IPS-15b (cell line): Measurements from ENCODE around the gene PRTN3.
"Not testable (repeated sequence)": the region's sequence is repeated elsewhere in the genome, so short reads cannot be mapped to it uniquely, and the experiment has no call there.

Experiments
- H3K27me3 ChIP-seq: one replicate; pipeline ENCODE4 v1.6.1; 2013; ENCODE audit warnings: low read length; ENCODE audit not compliant: control insufficient read depth, insufficient read depth
- H3K36me3 ChIP-seq: one replicate; pipeline ENCODE4 v1.6.1; 2013; ENCODE audit warnings: low read length; ENCODE audit not compliant: control insufficient read depth, insufficient read depth
- H3K4me1 ChIP-seq: one replicate; pipeline ENCODE4 v1.6.1; 2013; ENCODE audit warnings: mild to moderate bottlenecking, low read length; ENCODE audit not compliant: control insufficient read depth, insufficient read depth
- H3K4me3 ChIP-seq: one replicate; pipeline ENCODE4 v1.5.1; 2013; ENCODE audit warnings: low read depth, low read length
- H3K9ac ChIP-seq: one replicate; pipeline ENCODE4 v1.6.1; 2013; ENCODE audit warnings: low read depth, mild to moderate bottlenecking, low read length
- H3K9me3 ChIP-seq: one replicate; pipeline ENCODE4 v1.6.1; 2013; ENCODE audit warnings: mild to moderate bottlenecking, low read length; ENCODE audit not compliant: control insufficient read depth, insufficient read depth

Gene PRTN3

DNA sequence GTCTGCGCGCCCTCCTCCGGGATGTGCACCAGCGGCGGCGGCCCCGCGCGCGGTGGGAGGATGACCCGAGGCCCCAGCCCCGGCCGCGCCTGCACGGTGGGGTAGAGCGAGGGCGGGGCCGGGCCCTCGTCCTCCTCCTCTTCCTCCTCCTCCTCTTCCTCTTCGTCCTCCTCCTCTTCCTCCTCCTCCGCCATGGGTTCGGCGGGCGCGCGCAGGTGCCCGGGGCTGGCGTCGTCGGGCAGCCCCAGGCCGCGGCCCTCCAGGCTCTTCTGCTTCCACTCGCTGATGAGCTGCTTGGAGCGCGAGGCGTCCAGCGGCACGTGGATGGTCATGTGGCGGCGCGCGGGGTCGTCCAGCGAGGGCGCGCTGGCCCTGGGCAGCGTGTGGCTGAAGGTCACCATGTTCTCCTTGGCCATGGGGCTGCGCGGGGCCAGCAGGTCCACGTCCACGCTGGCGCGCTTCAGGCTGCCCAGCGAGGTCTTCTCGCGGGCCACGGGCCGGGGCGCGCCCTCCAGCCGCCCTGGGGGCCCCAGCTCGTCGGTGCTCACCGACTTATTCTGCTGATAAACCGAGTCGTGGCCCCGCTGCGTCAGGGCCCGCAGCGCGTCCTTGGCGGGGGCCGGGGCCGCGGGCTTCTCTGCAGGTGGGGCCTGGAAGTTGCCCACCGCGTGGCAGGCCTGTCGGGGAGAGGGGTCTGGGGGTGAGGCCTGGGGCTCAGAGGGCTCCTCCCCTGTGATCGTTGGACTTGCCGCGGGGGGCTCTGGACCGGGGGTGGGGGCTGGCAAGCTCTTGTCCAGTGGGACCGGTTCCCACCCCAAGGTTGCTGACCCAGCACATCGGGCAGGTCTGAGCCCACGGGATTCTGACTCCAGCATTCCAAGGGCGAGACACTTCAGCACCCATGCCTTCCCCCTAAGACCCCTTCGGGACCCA, 27.3 kb upstream of the PRTN3 start:
- H3K9me3 ChIP-seq, result no peaks in the 10 kb centered on the region
- no peak overlapping the region for H3K9ac ChIP-seq
- no peaks in the 10 kb centered on the region for H3K4me1 ChIP-seq
- H3K27me3 ChIP-seq, result no peaks in the 10 kb centered on the region
- H3K4me3 ChIP-seq, result no peak overlapping the region
- H3K36me3 ChIP-seq, result peaks cover 42% of the 10 kb centered on the region

DNA sequence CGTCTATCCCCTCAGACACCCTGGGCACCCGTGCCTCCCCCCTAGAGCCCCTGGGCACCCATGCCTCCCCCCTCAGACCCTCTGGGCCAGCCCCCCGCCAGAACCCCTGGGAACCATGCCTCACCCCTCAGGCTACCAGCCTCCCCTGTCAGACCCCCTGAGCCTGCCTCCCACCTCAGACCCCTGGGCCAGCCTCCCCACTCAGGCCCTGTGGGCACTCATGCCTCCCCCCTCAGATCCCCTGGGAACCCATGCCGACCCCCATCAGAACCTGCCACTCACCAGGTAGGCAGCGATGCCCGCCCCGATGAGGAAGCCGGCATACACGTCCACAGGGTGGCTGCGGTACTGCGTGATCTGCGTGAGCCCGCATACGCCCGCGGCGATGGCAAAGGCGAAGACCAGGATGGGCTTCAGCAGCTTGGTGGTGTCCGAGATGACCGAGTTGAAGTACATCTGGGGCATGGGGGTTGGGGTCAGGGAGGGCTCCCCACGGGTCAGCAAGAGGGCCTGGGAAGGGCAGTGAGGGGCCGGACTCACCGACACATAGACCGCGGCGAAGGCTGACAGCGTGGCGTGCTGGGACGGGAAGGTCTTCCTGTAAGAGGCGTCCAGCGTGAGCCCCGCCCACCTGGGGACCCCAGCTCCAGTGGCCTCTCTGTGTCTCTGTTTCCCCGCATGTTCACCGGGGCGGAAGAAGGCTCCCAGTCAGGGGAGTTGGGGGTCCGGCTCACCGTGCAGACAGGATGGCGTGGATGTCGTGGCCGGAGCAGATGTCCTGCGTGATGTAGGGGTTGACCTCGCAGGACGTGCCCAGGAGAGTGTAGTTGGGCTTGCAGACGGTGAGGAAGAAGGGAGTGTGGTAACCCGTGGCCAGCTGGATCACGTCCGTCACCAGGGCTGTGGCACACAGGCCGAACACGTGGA, 26.4 kb upstream of the PRTN3 start:
- H3K9ac ChIP-seq, result no peak overlapping the region
- H3K4me3 ChIP-seq, result no peak overlapping the region
- H3K27me3 ChIP-seq, result no peaks in the 10 kb centered on the region
- H3K4me1 ChIP-seq, result no peaks in the 10 kb centered on the region
- H3K36me3 ChIP-seq, result peaks cover 34% of the 10 kb centered on the region
- no peaks in the 10 kb centered on the region for H3K9me3 ChIP-seq

DNA sequence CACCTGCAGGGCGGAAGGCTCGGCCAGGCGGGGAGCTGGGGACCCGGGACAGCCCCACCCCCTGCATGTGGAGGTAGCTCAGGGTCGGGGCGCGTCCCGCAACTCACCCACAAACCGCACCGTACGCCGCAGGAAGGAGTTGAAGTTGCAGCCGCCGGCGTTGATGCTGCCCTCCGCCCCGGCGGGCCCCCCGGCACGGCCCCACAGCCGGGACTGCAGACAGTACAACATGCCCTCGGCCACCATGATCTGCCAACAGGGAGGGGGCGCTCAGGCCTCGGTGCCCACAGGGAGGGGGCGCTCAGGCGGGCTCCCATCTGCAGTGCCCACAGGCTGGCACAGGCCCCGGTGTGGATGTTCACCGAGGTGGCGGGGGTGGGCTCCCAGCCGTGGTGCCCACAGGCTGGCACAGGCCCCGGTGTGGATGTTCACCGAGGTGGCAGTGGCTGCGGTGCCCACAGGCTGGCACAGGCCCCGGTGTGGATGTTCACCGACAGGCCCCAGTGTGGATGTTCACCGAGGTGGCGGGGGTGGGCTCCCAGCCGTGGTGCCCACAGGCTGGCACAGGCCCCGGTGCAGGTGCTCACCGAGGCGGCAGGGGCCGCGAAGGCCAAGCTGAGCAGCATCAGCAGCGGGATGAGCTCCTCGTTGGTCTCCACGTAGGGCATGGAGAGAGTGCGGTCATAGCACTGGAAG, 25.6 kb upstream of the PRTN3 start:
- no peaks in the 10 kb centered on the region for H3K9me3 ChIP-seq
- no peaks in the 10 kb centered on the region for H3K4me1 ChIP-seq
- no peaks in the 10 kb centered on the region for H3K27me3 ChIP-seq
- no peak overlapping the region for H3K9ac ChIP-seq
- peaks cover 25% of the 10 kb centered on the region for H3K36me3 ChIP-seq
- no peak overlapping the region for H3K4me3 ChIP-seq

DNA sequence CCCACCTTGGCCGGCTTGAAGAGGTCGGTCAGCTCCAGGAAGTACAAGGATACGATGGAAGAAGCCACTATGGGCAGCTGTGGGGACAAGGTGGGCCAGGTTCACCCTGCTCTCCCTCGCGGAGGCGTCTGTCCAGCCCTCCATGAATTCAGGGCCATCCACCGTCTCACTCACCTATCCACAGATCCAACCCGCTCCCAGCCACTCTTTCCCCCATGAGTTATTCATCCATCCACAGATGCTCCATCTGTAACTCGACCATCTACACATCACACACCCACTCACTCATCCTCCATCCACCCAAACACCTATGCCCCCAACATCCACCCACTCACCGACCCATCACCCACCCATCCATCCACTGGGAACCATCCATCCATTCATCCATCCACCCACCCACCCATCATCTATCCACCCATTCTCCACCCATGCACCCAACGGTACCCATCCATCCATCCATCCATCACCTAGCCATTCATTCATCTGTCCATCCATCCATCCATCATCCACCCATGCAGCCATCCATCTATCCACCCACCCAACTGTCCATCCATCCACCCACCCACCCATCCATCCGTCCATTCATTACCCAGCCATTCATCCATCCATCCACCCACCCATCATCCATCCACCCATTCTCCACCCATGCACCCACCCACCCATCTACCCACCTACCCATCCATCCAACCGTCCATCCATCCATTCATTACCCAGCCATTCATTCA, 24.9 kb upstream of the PRTN3 start:
- peaks cover 18% of the 10 kb centered on the region for H3K36me3 ChIP-seq
- H3K9ac ChIP-seq, result no peak overlapping the region
- no peaks in the 10 kb centered on the region for H3K4me1 ChIP-seq
- no peaks in the 10 kb centered on the region for H3K27me3 ChIP-seq
- no peaks in the 10 kb centered on the region for H3K9me3 ChIP-seq
- H3K4me3 ChIP-seq, result no peak overlapping the region

DNA sequence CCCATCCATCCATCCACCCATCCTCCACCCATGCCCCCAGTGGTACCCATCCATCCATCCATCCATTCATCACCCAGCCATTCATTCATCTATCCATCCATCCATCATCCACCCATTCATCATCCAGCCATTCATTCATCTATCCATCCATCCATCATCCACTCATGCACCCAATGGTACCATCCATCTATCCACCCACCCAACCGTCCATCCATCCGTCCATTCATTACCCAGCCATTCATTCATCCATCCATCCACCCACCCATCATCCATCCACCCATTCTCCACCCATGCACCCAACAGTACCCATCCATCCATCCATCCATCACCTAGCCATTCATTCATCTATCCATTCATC, 24.3 kb upstream of the PRTN3 start:
- H3K36me3 ChIP-seq, result peaks cover 13% of the 10 kb centered on the region
- H3K9me3 ChIP-seq, result no peaks in the 10 kb centered on the region
- no peak overlapping the region for H3K4me3 ChIP-seq
- no peaks in the 10 kb centered on the region for H3K4me1 ChIP-seq
- H3K9ac ChIP-seq, result no peak overlapping the region
- H3K27me3 ChIP-seq, result no peaks in the 10 kb centered on the region

DNA sequence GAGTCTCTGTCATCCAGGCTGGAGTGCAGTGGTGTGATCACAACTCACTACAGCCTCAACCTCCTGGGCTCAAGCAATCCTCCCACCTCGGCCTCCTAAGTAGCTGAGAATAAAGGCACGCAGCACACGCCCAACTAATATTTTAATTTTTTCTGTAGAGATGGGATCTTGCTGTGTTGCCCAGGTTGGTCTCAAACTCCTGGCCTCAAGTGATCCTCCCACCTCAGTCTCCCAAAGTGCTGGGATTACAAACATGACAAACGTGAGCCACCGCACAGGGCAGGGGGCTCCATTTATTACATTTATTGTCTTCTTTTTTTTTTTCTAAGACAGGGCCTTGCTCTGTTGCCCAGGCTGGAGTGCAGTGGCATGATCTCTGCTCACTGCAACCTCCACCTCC, 20.6 kb upstream of the PRTN3 start:
- H3K9me3 ChIP-seq, H3K9ac ChIP-seq, H3K4me1 ChIP-seq, H3K27me3 ChIP-seq, H3K36me3 ChIP-seq, H3K4me3 ChIP-seq: not testable (repeated sequence)

DNA sequence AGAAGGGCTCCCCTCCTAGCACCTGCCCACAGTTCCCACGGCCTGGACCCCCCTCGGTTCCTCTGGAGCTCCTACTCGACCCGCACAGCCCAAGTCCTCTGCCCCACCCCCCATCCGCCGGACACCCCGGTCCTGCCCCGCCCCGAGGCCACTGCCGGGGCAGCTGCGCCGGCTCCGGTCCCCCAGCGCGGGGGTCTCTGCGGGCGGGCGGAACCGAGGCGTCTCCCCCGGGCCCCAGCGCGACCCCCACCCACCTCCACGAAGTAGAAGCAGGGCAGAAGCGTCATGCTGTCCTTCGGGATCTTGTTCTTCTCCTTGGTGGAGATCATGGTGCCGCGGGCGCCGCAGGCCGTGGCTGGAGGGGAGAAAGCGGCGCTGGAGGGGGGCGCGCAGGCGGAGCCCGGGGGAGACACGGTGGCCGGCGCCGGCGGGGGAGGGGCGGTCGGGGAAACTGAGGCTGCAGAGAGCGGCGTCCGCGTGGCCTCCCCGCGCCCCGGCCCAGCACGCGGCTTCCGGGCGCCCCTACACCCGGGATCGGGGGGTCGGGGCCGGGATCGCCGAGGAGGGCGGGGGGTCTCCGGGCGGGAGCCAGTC, 19.5 kb upstream of the PRTN3 start:
- Histone ChIP-seq H3K36me3 (no peaks in the 10 kb centered on the region), H3K4me1 (no peaks in the 10 kb centered on the region), H3K27me3 (no peaks in the 10 kb centered on the region), H3K4me3 (peak overlapping the region; percentile 43), H3K9me3 (no peaks in the 10 kb centered on the region), H3K9ac (no peak overlapping the region)

DNA sequence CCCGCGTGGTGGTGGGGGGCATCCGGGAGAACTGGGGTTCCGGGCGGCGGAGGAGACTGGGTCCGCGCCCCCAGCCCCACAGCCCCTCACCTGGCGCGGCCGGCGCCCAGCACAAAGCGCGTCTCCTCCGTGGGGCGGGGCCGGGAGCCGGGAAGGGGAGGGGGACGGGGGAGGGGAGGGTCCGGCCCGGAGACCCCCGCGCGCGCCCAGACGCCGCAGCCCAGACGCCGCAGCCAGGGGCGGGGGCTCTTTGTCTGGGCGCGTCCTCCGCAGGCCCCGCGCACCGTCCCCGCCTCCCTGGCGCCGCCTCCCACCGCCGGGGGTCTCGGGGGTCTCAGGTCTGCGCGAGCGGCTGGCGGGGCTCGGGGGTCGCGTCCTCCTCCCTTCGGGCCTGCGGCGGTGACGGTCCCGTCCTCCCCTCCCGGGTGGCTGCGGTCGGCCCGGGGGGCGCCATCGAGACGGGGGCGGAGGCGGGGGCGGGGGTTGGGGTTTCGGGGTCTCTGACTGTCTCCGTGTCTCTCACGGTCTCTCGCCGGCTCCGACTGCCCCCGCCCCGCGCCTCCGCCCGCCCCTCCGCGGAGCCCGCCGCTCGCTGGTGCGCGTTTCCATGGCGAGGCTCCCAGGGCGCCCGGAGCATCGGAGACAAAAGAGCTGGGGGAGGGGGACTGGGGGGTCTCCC, 18.8 kb upstream of the PRTN3 start, which contains the start of gene PLPPR3:
Gene PLPPR3 (minus strand): TSS at position 131 of the 679 bp plus-strand sequence. CDS start 396 bp downstream, outside the sequence.
- Histone ChIP-seq H3K9me3 (no peaks in the 10 kb centered on the region), H3K4me1 (no peaks in the 10 kb centered on the region), H3K4me3 (peak within 1 kb of the TSS; percentile 45), H3K9ac (no peak within 1 kb of the TSS), H3K27me3 (no peaks in the 10 kb centered on the region), H3K36me3 (no peaks in the 10 kb centered on the region)

DNA sequence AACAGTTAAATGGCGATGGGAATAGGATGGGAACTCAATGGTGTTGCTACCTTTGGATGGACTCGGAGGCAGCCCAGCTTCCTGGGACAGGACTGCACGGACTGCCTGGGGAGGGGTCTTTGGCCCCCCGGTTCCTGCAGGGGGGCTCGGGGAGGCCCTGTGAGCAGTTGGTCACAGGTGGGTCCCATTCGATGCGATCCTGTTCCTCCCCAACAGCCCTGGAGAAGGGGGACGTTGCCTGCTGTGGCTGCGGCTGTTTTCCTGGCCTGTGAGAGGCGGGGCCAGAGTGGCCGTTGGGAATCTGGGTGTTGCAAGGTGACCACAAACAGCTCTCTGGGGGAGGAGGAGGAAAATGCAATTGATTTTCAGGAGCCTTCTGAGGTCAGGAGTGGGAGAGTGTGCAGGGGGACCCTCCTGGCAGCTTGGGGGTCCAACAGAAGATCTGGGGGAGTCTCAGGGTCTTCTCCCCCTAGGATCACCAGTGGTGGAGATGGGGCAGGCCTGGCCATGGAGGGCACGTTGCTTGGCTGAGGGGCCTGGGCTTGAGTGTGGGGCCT, 17.2 kb upstream of the PRTN3 start:
- Histone ChIP-seq H3K9me3 (no peaks in the 10 kb centered on the region), H3K4me1 (no peaks in the 10 kb centered on the region), H3K9ac (no peak overlapping the region), H3K36me3 (no peaks in the 10 kb centered on the region), H3K4me3 (no peak overlapping the region), H3K27me3 (no peaks in the 10 kb centered on the region)

DNA sequence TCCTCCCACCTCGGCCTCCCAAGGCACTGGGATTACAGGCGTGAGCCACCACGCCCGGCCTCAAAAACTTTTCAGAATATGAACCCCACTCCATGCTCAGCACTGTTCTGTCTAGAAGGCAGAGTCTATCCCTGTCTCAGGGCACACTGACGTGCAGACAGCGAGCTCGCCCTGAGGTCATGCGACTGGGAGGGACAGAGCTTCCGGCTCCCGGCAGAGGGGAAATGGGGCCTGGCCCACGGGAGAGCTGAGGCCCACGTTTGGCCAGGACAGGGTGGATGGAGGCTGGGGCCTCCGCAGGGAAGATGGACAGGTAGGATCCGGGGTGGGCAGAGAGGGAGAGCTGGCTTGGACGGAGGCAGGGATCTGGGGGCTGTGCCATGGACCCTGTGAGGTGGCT, 15.9 kb upstream of the PRTN3 start:
- H3K9ac ChIP-seq, result no peak overlapping the region
- H3K9me3 ChIP-seq, result no peaks in the 10 kb centered on the region
- H3K27me3 ChIP-seq, result no peaks in the 10 kb centered on the region
- H3K4me3 ChIP-seq, result no peak overlapping the region
- H3K4me1 ChIP-seq, result no peaks in the 10 kb centered on the region
- H3K36me3 ChIP-seq, result no peaks in the 10 kb centered on the region
